Ovary (tissue), 3 donors: ENCODE results near the gene PPME1.

Source experiments
- EP300 ChIP-seq: sonication (generic); formaldehyde crosslinking; IDR thresholded peaks from one replicate; pipeline ENCODE4 v1.6.1; 2017; ENCODE audit warnings: antibody characterized with exemption
- TF ChIP-seq, protein P1 (sequence below), 3 donors: fragments of 450-650 bp in 2 of 3; fragments of 200-600 bp in 1 of 3; IDR thresholded peaks; one replicate each; pipeline versions ENCODE4 v1.5.1 to v1.8.0; 2016 to 2022; ENCODE audit warnings: antibody characterized with exemption in 3 of 3, mild to moderate bottlenecking in 1 of 3
- donor health status: DM: no; HTN: no; CAD: no.

DNA sequence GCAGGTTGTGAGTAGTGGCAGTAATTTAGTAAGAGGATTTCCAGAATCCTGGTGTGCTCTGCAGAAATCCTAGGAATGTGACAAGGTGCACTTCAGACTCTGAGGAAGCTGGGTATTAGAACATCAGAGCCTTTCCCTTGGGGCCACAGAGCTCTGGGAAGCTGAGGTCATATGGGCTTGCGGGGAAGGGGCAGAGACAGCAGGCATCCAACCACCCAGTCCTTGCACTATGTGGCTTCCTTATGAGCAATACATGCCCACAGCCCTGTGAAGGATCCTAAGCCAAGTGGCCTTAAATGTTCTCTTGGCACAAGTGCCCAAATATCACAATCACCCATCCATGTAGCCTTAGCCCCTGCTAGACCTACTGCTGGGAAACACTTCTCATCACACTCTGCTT is 94.2 kb downstream of the PPME1 start:
- TF ChIP-seq, protein P1, sequence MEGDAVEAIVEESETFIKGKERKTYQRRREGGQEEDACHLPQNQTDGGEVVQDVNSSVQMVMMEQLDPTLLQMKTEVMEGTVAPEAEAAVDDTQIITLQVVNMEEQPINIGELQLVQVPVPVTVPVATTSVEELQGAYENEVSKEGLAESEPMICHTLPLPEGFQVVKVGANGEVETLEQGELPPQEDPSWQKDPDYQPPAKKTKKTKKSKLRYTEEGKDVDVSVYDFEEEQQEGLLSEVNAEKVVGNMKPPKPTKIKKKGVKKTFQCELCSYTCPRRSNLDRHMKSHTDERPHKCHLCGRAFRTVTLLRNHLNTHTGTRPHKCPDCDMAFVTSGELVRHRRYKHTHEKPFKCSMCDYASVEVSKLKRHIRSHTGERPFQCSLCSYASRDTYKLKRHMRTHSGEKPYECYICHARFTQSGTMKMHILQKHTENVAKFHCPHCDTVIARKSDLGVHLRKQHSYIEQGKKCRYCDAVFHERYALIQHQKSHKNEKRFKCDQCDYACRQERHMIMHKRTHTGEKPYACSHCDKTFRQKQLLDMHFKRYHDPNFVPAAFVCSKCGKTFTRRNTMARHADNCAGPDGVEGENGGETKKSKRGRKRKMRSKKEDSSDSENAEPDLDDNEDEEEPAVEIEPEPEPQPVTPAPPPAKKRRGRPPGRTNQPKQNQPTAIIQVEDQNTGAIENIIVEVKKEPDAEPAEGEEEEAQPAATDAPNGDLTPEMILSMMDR (IDR thresholded peaks at IDR 0.05): no peak
- no peak for TF ChIP-seq EP300
